HCEC 1CT (cell line): ENCODE results near the gene NEU1.
A peak's percentile ranks its signal among the peaks of the same experiment; 100 is the strongest.
"Not testable (repeated sequence)": the region's sequence is repeated elsewhere in the genome, so short reads cannot be mapped to it uniquely, and the experiment has no call there.

Source experiments
- DNase-seq: peaks from one replicate; pipeline ENCODE4 v3.0.0-alpha.2; 2017

Gene NEU1

DNA sequence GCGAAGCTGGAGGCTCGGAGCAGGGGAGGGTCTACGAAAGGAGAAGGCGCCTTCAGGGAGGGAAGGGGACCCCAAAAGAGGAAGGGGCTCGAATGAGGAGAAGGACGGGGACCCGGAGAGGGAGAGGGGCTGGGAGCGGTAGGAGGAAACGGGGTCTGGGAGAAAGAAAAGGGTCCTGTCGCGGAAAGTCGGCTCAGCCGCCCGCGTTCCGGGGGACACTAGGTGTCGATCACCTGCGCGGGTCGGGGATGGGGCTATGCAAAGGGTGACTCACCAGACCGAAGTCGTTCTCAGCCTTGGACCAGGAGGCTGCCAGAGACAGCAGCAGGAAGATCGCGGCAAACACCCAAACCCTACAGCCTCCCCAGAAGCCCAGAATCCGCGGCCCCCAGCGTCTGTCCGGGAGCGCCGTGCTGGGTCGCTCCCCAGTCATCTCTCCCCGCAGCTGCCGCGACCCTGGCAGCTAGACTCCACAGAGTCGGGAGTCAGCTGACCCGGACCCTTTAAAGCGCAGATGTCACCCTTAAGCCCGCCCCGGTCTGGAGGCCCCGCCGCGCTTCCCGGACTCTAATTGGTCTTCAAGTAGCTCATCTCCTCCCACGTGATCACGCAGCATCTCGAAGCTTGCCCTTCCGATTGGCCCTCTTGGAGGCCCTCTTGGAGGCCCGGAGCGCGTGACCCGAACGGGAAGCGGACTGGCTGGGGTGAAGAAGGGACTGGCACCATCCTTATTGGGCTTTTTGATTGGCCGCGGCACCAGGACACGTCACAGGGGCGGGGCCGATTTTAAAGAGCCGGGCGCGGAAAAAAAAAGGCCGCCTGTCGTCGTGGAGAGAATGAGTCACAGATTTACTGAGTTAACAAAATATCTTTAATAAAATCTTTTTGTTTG, at the start of gene NEU1:
Gene NEU1 (minus strand): TSS at position 478 of the 892 bp plus-strand sequence. CDS start 45 bp downstream, at position 433.
- peak; percentile 100 for DNase-seq

DNA sequence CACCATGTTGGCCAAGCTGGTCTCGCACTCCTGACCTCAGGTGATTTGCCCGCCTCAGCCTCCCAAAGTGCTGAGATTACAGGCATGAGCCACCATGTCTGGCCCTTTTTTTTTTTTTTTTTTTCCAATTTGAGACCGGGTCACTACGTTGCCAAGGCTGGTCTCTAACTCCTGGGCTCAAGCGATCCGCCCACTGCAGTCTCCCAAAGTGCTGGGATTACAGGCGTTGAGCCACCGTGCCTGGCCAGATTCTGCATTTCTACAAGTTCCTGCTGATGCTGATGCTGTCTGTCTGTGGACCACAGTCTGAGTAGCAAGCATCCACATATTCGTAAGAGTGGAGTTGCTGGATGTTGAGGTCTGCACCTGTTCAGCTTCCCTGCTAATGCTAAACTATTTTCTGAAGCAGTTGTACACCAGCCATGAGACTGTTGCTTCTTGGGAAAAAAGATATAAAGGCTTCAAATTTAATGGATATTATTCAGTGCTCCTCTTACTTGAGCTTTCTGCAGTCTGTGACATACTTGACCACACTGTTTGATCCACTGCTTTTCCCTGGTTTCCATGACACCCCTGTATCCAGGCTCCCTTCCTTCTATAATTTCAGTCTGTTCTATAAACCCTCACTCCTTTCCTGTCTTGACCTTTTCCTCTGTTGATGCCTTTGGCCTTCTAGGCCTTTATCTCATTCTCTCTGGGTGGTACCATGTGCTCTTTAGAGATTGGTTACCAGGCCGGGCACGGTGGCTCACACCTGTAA, 49.4 kb upstream of the NEU1 start:
- DNase-seq, result no peak

DNA sequence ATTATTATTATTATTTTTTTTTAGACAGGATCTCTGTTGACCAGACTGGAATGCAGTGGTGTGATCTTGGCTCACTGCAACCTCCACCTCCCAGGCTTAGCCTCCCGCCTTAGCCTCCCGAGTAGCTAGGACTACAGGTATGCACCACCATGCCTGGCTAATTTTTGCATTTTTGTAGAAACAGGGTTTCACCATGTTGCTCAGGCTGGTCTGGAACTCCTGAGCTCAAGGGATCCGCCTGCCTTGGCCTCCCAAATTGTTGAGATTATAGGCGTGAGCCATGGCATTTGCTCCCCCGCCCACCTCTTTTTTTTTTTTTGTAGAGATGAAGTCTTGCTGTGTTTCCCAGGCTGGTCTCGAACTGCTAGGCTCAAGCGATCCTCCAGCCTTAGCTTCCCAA, 46.7 kb upstream of the NEU1 start:
- not testable (repeated sequence) for DNase-seq

DNA sequence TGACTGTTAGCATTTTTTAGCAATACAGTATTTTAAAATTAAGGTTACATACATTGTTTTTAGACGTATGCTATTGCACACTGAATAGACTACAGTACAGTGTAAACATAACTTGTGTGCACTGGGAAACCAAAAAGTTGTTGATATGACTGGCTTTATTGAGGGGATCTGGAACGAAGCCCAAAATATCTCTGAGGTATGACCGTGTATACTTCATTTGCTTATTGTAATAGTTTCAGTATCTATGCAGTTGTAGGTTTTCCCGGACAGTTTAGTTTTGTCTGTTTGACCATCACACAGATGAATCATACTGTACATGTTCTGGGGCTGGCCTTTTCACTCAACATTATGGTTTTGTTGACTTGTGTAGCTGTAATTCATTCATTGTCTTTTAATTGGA, 46.2 kb upstream of the NEU1 start:
- peak; percentile 59 for DNase-seq

DNA sequence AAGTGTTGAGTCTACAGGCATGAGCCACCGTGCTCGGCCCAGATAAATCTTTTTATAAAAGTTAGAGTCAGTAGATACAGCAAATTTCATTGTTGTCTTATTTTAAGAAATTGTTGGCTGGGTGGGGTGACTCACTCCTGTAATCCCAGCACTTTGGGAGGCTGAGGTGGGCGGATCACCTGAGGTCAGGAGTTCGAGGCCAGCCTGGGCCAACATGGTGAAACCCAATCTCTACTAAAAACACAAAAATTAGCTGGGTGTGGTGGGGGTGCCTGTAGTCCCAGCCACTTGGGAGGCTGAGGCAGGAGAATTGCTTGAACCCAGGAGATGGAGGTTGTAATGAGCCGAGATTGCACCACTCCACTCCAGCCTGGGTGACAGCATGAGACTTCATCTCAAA, 45.6 kb upstream of the NEU1 start:
- not testable (repeated sequence) for DNase-seq

- DNase-seq, result peak; percentile 57
Measured at GRCh38 chr6:31907158-31907813, 44.7 kb upstream of the NEU1 start.

- not testable (repeated sequence) for DNase-seq
Measured at GRCh38 chr6:31906727-31907126, 44.1 kb upstream of the NEU1 start.

DNA sequence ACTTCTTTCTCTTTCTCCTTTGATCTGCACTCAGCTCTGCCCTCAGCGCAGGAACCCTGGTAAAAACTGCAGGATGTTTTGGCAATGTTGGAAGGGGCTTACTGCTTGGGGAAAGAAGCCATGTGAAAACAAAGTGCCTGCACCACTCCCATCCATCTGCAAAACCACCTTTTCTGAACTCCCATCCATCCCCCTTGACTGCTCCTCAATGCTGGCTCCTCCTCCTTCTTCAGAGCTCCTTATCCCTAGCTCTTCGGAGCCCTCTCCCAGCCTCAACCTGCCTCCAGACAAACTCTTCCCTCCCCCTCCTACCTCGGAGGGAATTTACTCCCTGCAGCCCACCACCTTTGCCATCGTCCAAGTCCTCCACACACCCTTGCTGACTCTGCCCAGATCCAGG, 43.5 kb upstream of the NEU1 start:
- DNase-seq, result no peak

GRCh38 chr6:31905041-31905440, 42.4 kb upstream of the NEU1 start:
- no peak for DNase-seq

DNA sequence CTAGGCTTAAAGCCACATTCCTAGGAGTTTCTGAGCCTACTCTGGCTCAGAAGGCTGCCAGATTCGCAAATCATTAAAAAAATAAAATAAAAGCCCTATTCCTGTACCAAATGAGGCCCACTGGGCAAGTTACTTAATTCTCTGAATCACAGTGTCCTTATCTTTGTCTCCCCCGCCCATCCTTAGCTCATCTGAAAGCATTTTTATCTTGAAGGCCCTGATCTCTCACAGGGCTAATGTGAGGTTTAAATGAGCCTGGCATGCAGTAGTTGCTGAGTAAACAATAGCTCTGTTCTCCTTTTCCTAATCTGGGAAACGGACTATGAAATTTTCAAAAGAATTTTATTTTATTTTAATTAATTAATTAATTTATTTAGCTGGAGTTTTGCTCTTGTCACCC, 41.3 kb upstream of the NEU1 start:
- DNase-seq, result no peak

GRCh38 chr6:31901953-31902643, 39.5 kb upstream of the NEU1 start, which contains the start of gene ZBTB12:
TSS of gene ZBTB12 (minus strand) at chr6:31902086. CDS start at chr6:31901305, 781 bp downstream.
- peak; percentile 95 for DNase-seq

DNA sequence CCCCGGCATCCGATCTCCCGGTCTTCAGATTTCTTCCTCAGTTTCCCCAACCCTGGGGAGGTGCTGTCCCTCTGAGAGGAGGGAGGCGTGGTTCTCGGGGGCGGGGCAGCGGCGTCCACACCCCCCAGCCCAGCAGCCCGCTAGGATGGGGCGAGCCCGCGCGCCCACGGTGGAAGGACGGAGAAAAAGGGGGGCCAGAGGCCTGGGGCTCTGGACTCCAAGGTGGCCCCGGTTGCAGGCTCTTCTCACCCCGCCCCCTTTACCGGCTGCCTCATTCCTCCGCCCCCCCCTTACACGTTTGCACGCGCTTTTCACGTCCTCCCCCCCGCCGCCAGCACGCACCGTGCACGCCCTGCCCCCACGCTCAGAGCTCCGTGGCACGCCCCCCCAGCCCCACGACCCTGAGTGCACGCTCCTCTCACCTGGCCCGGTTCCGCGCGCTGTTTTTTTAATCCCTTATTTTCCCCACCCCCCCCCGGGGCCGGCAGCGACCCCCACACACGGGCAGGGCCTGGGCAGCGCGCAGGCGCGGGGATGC, 38.9 kb upstream of the NEU1 start:
- peak; percentile 42 for DNase-seq

GRCh38 chr6:31900917-31901414, 38.3 kb upstream of the NEU1 start:
- DNase-seq, result no peak

GRCh38 chr6:31899882-31900722, 37.5 kb upstream of the NEU1 start:
- no peak for DNase-seq

DNA sequence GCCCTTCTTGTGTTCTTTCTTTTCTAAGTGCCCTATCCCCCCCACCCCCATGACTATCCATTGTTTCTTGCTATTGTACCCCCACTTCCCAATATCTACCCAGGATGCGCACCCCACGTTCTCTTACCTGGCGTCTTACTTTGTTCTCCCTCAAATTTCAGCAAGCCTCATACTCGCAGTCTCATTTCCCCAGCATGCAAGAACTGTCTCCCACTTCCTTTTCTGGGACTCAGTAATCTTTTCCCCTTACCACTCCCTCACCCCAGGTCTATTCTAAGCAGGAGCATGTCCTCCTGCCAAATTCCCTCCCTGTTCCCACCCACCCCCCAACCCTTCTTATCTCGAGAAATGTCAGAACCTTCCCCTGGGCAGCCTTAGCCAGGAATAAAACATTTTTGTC, 36.6 kb upstream of the NEU1 start:
- DNase-seq, result no peak

- peak; percentile 43 for DNase-seq
Measured at GRCh38 chr6:31898383-31899011, 35.9 kb upstream of the NEU1 start.

GRCh38 chr6:31897612-31898382, 35.2 kb upstream of the NEU1 start, which contains the start of gene EHMT2:
TSS of gene EHMT2 (minus strand) at chr6:31897698. CDS start at chr6:31897677, 21 bp downstream.
- DNase-seq, result peak; percentile 82

DNA sequence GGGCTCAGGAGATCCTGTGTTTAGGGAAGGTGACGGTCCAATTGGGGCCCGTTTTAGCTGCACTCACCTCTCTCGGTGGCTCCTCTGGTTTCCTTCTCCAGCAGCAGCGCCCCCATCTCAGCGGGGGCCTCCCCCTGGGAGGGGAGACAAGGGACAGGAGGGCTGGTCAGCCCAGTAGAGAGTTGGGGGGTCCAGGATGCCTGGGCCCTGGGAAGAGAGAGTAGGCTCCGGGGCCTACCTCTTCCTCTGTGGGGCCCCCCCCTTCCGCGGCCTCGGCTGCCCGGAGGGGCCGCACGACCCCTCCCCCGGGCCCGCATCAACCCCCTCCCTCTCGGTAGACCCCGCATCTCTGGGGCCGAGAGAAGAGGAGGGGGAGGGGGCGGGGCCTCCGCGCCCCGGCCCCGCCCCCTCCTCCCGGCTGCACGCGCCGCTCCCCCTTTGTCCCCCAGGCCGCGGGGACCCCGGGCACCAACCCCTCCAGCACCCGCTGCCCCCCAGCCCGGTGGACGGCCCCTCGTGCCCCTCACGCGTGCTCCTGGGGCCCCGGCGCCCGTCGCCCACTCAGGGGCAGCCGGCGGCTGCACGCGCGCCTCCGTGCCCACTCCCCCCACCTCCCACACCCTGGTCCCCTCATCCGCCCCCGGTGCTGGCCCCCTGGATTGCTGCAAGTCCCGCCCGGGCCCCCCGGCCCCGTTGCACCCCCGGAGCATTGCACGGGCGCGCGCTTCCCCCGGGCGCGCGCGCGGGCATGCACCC, 34.4 kb upstream of the NEU1 start:
- DNase-seq, result no peak

- DNase-seq, result no peak
Measured at GRCh38 chr6:31896493-31896855, 33.9 kb upstream of the NEU1 start.
